T-helper 22 cell (primary cell): ENCODE results near the gene NHEJ1.

Experiments
- DNase-seq: peaks from one replicate; pipeline ENCODE4 v3.0.0-alpha.2; 2020; ENCODE audit warnings: low read depth

Gene NHEJ1

GRCh38 chr2:219165058-219165911 lies 4.7 kb upstream of the NHEJ1 start:
- DNase-seq, result no peak

- no peak for DNase-seq
Measured at GRCh38 chr2:219163156-219163555, 2.5 kb upstream of the NHEJ1 start.

GRCh38 chr2:219161097-219161496 lies 482 bp upstream of the NHEJ1 start:
- no peak for DNase-seq

- DNase-seq, result no peak
Measured at GRCh38 chr2:219159771-219160185, 837 bp downstream of the NHEJ1 start.

- DNase-seq, result no peak
Measured at GRCh38 chr2:219158586-219158985, 2.0 kb downstream of the NHEJ1 start.

- DNase-seq, result no peak
Measured at GRCh38 chr2:219158025-219158424, 2.6 kb downstream of the NHEJ1 start.

GRCh38 chr2:219157396-219157795 lies 3.2 kb downstream of the NHEJ1 start:
- no peak for DNase-seq

- DNase-seq, result no peak
Measured at GRCh38 chr2:219155054-219155644, 5.5 kb downstream of the NHEJ1 start.

GRCh38 chr2:219149667-219150066 lies 10.9 kb downstream of the NHEJ1 start:
- no peak for DNase-seq

- DNase-seq, result no peak
Measured at GRCh38 chr2:219142329-219142728, 18.3 kb downstream of the NHEJ1 start.

GRCh38 chr2:219140722-219141121 lies 19.9 kb downstream of the NHEJ1 start:
- DNase-seq, result no peak

- DNase-seq, result no peak
Measured at GRCh38 chr2:219133976-219134375, 26.6 kb downstream of the NHEJ1 start.

- no peak for DNase-seq
Measured at GRCh38 chr2:219131744-219132143, 28.9 kb downstream of the NHEJ1 start.

GRCh38 chr2:219131327-219131726 lies 29.3 kb downstream of the NHEJ1 start:
- DNase-seq, result no peak

- no peak for DNase-seq
Measured at GRCh38 chr2:219129589-219129988, 31.0 kb downstream of the NHEJ1 start.

GRCh38 chr2:219128396-219128795 lies 32.2 kb downstream of the NHEJ1 start:
- DNase-seq, result no peak

GRCh38 chr2:219127037-219127635 lies 33.5 kb downstream of the NHEJ1 start:
- no peak for DNase-seq

GRCh38 chr2:219126555-219126954 lies 34.1 kb downstream of the NHEJ1 start:
- DNase-seq, result no peak

GRCh38 chr2:219125886-219126270 lies 34.7 kb downstream of the NHEJ1 start:
- no peak for DNase-seq

- DNase-seq, result no peak
Measured at GRCh38 chr2:219125225-219125885, 35.3 kb downstream of the NHEJ1 start.

GRCh38 chr2:219124381-219125110 lies 36.1 kb downstream of the NHEJ1 start:
- no peak for DNase-seq
